OCI-LY1 (cell line): ENCODE data around the gene IL21R.

Experiments used
- H2AFZ ChIP-seq: fragments of 200-600 bp; sonication (generic), shearing (Covaris generic); 2 replicates; pipeline ENCODE4 v1.6.0; 2014; ENCODE audit warnings: antibody characterized with exemption, mild to moderate bottlenecking, low read length
- H3F3A ChIP-seq: fragments of 200-600 bp; sonication (generic), shearing (Covaris generic); 2 replicates; pipeline ENCODE4 v1.6.0; 2014; ENCODE audit warnings: mild to moderate bottlenecking, antibody characterized with exemption, low read length, moderate library complexity; ENCODE audit not compliant: insufficient read depth
- H3K27ac ChIP-seq: fragments of 200-600 bp; sonication (generic); 2 replicates; pipeline ENCODE4 v1.5.1; 2014; ENCODE audit warnings: low read length, mixed run types, mild to moderate bottlenecking, low read depth; ENCODE audit not compliant: poor library complexity, severe bottlenecking
- H3K27me3 ChIP-seq: fragments of 200-600 bp; sonication (generic); 2 replicates; pipeline ENCODE4 v1.6.0; 2014; ENCODE audit warnings: antibody characterized with exemption, mild to moderate bottlenecking, low read length, moderate library complexity; ENCODE audit not compliant: insufficient read depth
- H3K36me3 ChIP-seq: fragments of 200-600 bp; sonication (generic); 2 replicates; pipeline ENCODE4 v1.6.1; 2014; ENCODE audit warnings: mild to moderate bottlenecking, antibody characterized with exemption, low read length, moderate library complexity, mixed read lengths; ENCODE audit not compliant: insufficient read depth
- H3K4me1 ChIP-seq: fragments of 200-600 bp; sonication (generic); 2 replicates; pipeline ENCODE4 v1.5.1; 2014; ENCODE audit warnings: mild to moderate bottlenecking, low read length, moderate library complexity; ENCODE audit not compliant: insufficient read depth, severe bottlenecking
- H3K4me2 ChIP-seq: fragments of 200-600 bp; sonication (generic), shearing (Covaris generic); 2 replicates; pipeline ENCODE4 v1.6.1; 2014; ENCODE audit warnings: low read length
- H3K4me3 ChIP-seq: fragments of 200-600 bp; sonication (generic); 2 replicates; pipeline ENCODE4 v1.5.1; 2014; ENCODE audit warnings: low read length, low read depth, mild to moderate bottlenecking, mixed read lengths; ENCODE audit not compliant: poor library complexity, severe bottlenecking
- H3K79me2 ChIP-seq: fragments of 200-600 bp; shearing (Covaris generic); 2 replicates; pipeline ENCODE4 v1.6.1; 2016; ENCODE audit warnings: mixed run types, low read length, mixed read lengths; ENCODE audit not compliant: insufficient read depth
- H3K9ac ChIP-seq: fragments of 200-600 bp; sonication (generic), shearing (Covaris generic); 2 replicates; pipeline ENCODE4 v1.6.1; 2014; ENCODE audit warnings: mild to moderate bottlenecking, low read length, mixed read lengths
- H3K9me2 ChIP-seq: fragments of 200-600 bp; sonication (generic), shearing (Covaris generic); 2 replicates; pipeline ENCODE4 v1.6.1; 2014; ENCODE audit warnings: low read depth, mild to moderate bottlenecking, low read length, mixed read lengths
- H3K9me3 ChIP-seq: fragments of 200-600 bp; shearing (Covaris generic); 2 replicates; pipeline ENCODE4 v1.6.1; 2014; ENCODE audit warnings: low read length, mixed read lengths
- H4K20me1 ChIP-seq: fragments of 200-600 bp; sonication (generic), shearing (Covaris generic); 2 replicates; pipeline ENCODE4 v1.6.0; 2016; ENCODE audit warnings: mild to moderate bottlenecking, low read length; ENCODE audit not compliant: insufficient read depth
- EZH2 ChIP-seq: fragments of 200-600 bp; sonication (generic), shearing (Covaris generic); IDR thresholded peaks from 2 replicates; pipeline ENCODE4 v1.8.0; 2017; ENCODE audit warnings: borderline replicate concordance, mixed run types, mild to moderate bottlenecking, antibody characterized with exemption, low read length, moderate library complexity, mixed read lengths
- TF ChIP-seq, protein P1 (sequence below): fragments of 200-600 bp; sonication (generic), shearing (Covaris generic); IDR thresholded peaks from 2 replicates; pipeline ENCODE4 v1.5.1; 2017; ENCODE audit warnings: mild to moderate bottlenecking, antibody characterized with exemption, low read length, moderate library complexity, mixed read lengths

IL21R gene

DNA sequence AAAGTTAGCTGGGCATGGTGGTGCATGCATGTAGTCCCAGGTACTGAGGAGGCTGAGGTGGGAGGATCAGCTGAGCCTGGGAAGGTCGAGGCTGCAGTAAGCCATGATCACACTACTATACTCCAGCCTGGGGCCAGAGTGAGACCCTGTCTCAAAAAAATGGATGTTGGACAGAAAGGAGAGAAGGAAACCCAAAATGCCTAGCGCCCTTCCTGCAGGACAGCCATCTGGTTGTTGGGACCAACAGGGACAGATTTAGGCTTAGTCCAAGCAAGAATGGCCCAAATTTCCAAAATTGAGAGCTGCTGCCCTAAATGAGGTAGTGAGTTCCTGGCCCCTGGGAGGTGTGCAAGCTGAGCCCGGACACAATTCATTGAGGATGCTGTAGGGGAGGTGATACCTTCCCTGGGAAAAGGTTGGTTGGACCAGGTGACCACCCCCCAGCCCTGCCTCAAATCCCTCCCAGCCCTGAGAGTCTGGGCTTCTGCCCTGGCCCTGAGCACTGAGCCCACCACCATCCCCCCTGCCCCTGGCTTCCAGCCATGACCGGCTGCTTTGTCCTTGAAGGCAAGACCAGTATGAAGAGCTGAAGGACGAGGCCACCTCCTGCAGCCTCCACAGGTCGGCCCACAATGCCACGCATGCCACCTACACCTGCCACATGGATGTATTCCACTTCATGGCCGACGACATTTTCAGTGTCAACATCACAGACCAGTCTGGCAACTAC lies 35.1 kb downstream of the IL21R start:
- H2AFZ ChIP-seq = no peak overlapping the region
- no peak overlapping the region for H3K4me2 ChIP-seq
- no peaks in the 10 kb centered on the region for H3K9me3 ChIP-seq
- H3K4me3 ChIP-seq = no peak overlapping the region
- TF ChIP-seq, protein P1, sequence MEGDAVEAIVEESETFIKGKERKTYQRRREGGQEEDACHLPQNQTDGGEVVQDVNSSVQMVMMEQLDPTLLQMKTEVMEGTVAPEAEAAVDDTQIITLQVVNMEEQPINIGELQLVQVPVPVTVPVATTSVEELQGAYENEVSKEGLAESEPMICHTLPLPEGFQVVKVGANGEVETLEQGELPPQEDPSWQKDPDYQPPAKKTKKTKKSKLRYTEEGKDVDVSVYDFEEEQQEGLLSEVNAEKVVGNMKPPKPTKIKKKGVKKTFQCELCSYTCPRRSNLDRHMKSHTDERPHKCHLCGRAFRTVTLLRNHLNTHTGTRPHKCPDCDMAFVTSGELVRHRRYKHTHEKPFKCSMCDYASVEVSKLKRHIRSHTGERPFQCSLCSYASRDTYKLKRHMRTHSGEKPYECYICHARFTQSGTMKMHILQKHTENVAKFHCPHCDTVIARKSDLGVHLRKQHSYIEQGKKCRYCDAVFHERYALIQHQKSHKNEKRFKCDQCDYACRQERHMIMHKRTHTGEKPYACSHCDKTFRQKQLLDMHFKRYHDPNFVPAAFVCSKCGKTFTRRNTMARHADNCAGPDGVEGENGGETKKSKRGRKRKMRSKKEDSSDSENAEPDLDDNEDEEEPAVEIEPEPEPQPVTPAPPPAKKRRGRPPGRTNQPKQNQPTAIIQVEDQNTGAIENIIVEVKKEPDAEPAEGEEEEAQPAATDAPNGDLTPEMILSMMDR = no peak
- TF ChIP-seq EZH2 = no peak
- no peaks in the 10 kb centered on the region for H3K79me2 ChIP-seq
- no peaks in the 10 kb centered on the region for H3K27me3 ChIP-seq
- H3F3A ChIP-seq = no peaks in the 10 kb centered on the region
- no peaks in the 10 kb centered on the region for H3K4me1 ChIP-seq
- H4K20me1 ChIP-seq = no peaks in the 10 kb centered on the region
- no peak overlapping the region for H3K27ac ChIP-seq
- H3K9me2 ChIP-seq = no peaks in the 10 kb centered on the region
- no peaks in the 10 kb centered on the region for H3K36me3 ChIP-seq
- no peak overlapping the region for H3K9ac ChIP-seq

DNA sequence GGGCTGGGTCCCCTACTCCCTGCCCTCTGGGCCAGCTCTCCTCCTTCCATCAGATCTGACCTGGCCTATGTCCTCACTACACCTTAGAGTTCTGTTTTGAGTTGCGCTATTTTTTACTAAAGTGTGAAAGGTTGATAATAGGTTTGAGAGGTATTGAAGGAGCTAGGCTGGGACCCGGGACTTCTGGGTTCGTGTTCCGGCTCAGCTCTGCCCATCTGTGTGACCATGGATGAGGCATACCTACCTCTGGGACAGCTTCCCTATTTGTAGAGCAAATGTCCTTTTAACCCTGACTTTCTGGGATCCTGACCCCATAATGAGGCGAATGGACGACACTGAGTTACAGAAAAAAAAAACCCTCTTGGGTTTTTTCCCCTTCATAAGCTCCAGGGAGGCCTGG lies 36.0 kb downstream of the IL21R start:
- H3K36me3 ChIP-seq = no peaks in the 10 kb centered on the region

DNA sequence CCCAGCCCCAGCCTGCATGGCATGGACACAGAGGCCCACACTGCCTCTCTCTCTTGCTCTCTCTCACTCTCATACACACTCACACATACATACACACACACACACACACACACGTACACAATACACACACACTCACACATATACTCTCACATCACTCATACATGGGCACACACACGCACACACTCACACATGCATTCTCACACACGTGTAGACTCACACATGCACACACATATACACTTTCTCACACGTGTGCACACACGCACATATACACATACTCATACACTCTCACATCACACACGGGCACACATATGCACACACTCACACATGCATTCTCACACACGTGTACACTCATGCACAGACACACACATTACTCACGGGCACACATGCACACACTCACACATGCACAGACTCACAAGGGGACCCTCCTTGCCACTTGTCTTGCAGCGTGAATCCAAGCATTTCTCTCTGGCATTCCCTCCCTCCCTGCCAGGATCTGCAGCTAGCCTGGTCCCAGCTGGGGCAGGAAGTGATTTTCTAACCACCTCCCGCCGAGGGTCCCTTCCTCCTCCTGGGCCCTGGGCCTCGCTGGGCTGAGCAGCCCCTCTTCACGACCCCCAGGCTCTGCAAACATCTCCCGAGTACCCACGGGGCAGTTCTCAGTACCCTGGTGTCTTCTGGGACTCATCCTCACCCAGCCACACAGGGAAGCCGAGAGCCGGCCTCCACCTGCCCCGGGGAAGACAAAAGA lies 37.5 kb downstream of the IL21R start:
- Histone ChIP-seq H3F3A (no peaks in the 10 kb centered on the region), H3K9ac (no peak overlapping the region), H3K79me2 (no peaks in the 10 kb centered on the region), H3K4me2 (no peak overlapping the region), H3K9me2 (no peaks in the 10 kb centered on the region), H4K20me1 (no peaks in the 10 kb centered on the region), H3K27ac (no peak overlapping the region), H3K4me3 (no peak overlapping the region), H2AFZ (no peak overlapping the region), H3K27me3 (no peaks in the 10 kb centered on the region), H3K4me1 (no peaks in the 10 kb centered on the region), H3K36me3 (no peaks in the 10 kb centered on the region), H3K9me3 (peaks cover 4% of the 10 kb centered on the region)
- no peak for TF ChIP-seq EZH2
- TF ChIP-seq, protein P1 = no peak

More for the DNA sequence above, 36.0 kb downstream of the IL21R start:
- Histone ChIP-seq H3K27me3 (no peaks in the 10 kb centered on the region), H3K79me2 (no peaks in the 10 kb centered on the region), H3K4me2 (no peak overlapping the region), H3F3A (no peaks in the 10 kb centered on the region), H3K9me3 (no peaks in the 10 kb centered on the region), H2AFZ (no peak overlapping the region), H3K27ac (no peak overlapping the region), H3K9ac (no peak overlapping the region), H3K9me2 (no peaks in the 10 kb centered on the region), H3K4me1 (no peaks in the 10 kb centered on the region), H3K4me3 (no peak overlapping the region), H4K20me1 (no peaks in the 10 kb centered on the region)
- TF ChIP-seq, protein P1 = no peak
- TF ChIP-seq EZH2 = no peak
